GM12891 (cell line): ENCODE data around the gene FAM53A.

Experiments used
- PAX5 ChIP-seq: IDR thresholded peaks from 2 replicates; pipeline ENCODE4 v1.6.1; 2011; ENCODE audit warnings: low read length, moderate library complexity, mild to moderate bottlenecking; ENCODE audit not compliant: insufficient read depth, severe bottlenecking
- POLR2A ChIP-seq: IDR thresholded peaks from 2 replicates; pipeline ENCODE4 v1.6.1; 2011; ENCODE audit warnings: low read depth, low read length, control low read depth
- POLR2AphosphoS5 ChIP-seq: IDR thresholded peaks from 2 replicates; pipeline ENCODE4 v1.6.1; 2011; ENCODE audit warnings: low read depth, low read length, control low read depth
- SPI1 ChIP-seq: IDR thresholded peaks from 2 replicates; pipeline ENCODE4 v1.6.1; 2011; ENCODE audit warnings: low read depth, low read length, control low read depth
- TAF1 ChIP-seq: IDR thresholded peaks from 2 replicates; pipeline ENCODE4 v1.6.1; 2011; ENCODE audit warnings: low read depth, low read length, control low read depth

DNA sequence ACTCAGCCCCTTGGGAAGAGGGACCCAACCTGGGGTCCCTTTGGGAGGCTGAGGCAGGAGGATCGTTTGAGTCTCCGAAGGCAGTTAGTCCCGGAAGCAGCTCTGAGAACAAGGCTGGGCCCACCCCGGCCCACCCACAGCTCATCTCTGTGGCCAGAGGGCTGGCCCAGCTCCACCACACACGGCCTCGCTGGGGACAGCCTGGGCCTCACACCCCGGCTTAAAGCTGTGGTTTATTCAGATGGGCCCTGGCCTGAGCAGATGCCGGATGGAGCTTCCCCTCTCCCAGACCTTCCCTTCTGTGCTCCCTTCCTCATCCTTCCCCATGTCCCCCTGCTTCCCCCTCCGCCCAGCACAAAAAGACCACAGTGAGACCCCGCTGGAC is 54.4 kb downstream of the FAM53A start:
- TF ChIP-seq POLR2A (no peak), POLR2AphosphoS5 (no peak), SPI1 (no peak), TAF1 (no peak), PAX5 (no peak)
